Head of caudate nucleus (tissue), 42 donors: ENCODE data around the gene ARID1B.
A peak's percentile ranks its signal among the peaks of the same experiment; 100 is the strongest.

Experiments
- DNase-seq, 42 donors: peaks; one replicate each; pipeline versions ENCODE4 v3.0.0 to v3.0.0-alpha.2; 2020 to 2021; ENCODE audit warnings: mixed read lengths in 7 of 42
- intact Hi-C: fragments of 100-400 bp; cut with DNase I; formaldehyde crosslinking; loops from one replicate; pipeline ENCODE4 v1.15.0; 2022

ARID1B gene

GRCh38 chr6:157221817-157222175 lies 444.6 kb downstream of the ARID1B start:
- intact Hi-C loops = no loop called here

GRCh38 chr6:157222201-157222981 lies 445.2 kb downstream of the ARID1B start:
- DNase-seq = peak in 9 of 42 donors; percentile 2 to 24 (median 9)
- intact Hi-C loops = no loop called here

More at GRCh38 chr6:157221817-157222175, 444.6 kb downstream of the ARID1B start:
- DNase-seq = peak in 10 of 42 donors; percentile 1 to 42 (median 10)

- DNase-seq = peak in 6 of 42 donors; percentile 3 to 39 (median 7)
- intact Hi-C loops = no loop called here
Measured at GRCh38 chr6:157223021-157223430, 445.8 kb downstream of the ARID1B start.

DNA sequence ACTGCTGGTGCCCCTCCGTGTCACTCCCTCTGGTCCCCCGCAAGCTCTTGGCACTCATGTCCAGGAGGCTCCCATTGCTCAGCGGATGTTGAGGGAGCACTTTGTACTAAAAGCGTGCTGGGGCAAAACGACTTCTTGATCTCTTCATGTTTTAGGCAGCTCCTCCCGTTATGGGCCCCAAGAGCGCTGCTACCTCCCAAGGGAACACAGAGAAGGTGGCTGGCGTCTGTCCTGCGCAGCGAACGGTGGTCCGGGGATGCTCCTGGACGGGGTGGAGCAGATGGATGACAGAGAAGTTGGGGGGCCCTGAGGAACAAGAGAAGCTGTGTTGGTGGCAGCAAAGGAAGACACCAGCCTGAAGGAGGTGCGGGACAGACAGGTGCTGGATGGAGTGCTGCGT lies 446.3 kb downstream of the ARID1B start:
- DNase-seq = peak in 6 of 42 donors; percentile 2 to 39 (median 10)
- intact Hi-C loops = no loop called here

DNA sequence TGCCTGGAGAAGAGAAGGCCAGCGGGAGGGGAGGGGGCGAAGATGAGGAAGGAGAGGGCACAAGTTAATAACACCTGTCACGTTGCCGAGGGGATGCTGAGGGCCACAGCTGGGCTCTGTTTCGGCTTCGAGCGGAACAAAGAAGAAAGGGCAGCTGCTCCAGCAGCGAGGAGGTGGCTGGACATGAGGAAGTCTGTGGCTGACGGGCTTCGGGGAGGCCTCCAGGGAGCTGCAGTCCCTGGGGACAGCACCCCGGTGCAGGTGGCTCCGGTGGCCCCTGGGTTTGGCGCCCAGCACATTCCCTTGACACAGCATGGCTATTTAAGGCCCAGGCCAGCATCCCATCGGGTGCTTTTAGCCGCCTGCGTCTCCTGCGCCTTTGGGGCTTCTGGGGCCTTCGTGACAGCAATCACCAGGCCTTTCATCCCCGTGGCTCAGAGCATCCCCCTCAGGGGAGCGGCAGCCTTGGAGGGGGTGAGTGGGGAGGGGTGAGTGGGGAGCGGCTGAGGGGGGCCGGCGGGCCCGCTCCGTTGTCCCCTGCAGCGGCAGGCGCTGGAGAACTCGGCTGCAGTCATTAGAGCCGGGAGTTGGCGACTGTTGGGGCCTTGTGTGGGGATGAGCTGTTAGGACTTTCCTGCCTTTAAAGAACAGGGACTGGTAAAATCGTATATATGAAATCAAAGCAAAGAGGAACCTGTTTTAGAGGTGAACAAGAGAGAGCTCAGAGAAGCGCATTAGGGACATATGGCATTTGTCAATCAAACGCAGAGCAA lies 447.2 kb downstream of the ARID1B start:
- intact Hi-C loops = no loop called here
- DNase-seq = peak in 8 of 42 donors; percentile 3 to 33 (median 9)

DNA sequence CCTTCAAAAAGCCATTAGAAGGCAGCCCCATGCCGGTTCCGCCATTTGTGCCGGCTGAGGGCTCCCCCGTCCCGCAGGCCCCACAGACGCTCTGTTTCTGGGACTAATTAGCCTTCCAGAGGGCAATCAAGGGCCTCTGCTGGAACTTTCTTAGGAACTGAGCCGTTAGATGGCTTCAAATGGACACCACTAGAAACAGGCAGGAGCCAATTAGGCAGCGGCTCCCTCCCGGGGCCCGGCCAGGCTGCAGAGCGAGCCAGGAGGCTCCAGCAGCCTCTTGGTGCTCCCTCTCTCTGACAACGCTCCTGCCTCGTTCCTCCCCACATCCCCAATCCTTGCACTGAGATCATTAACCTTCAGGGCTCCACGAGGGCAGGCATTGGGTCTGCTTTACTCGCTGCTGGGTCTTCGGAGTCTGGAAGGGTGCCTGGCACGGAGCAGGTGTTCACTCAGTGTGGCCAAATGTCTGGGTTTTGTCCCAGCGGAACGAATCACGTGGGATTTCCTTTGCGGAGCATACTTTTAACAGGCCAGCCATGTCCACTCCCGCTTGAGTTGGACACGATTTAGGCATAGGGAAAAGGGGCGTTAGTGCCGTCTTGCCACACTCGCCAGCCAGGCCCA lies 447.9 kb downstream of the ARID1B start:
- intact Hi-C loops = no loop called here

GRCh38 chr6:157225575-157225995 lies 448.4 kb downstream of the ARID1B start:
- peak in 7 of 42 donors; percentile 5 to 41 (median 10) for DNase-seq

More for the DNA sequence above, 447.9 kb downstream of the ARID1B start:
- DNase-seq = peak in 8 of 42 donors; percentile 2 to 34 (median 6)

GRCh38 chr6:157226026-157226625 lies 448.9 kb downstream of the ARID1B start:
- peak in 5 of 42 donors; percentile 2 to 10 (median 5) for DNase-seq
- intact Hi-C loops = no loop called here

More at GRCh38 chr6:157225575-157225995, 448.4 kb downstream of the ARID1B start:
- intact Hi-C loops = no loop called here

DNA sequence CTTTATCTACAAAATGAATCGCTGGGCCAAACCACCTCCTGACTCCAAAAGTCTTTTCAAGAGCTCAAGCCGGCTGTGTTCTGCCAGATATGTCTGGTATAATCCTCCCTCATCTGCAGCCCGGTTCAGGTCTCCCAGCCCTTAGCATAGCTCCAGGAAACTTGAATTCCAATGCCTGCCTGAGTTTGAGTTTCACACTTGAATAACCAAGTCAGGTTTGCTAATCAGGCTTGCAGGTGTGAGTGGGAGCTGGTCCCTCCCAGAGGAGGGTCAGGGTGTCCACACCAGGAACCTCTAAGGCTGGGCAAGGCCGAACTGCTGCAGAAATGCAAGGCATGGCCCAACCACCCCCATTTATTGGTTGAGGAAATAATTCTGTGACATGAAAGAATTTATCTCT lies 449.6 kb downstream of the ARID1B start:
- DNase-seq = peak in 7 of 42 donors; percentile 6 to 35 (median 13)
- intact Hi-C loops = no loop called here

GRCh38 chr6:157227202-157228166 lies 450.3 kb downstream of the ARID1B start:
- intact Hi-C loops = no loop called here
- DNase-seq = peak in 11 of 42 donors; percentile 6 to 59 (median 30)

GRCh38 chr6:157228426-157229131 lies 451.4 kb downstream of the ARID1B start:
- peak; percentile 66 to 98 (median 88) for DNase-seq
- intact Hi-C loops = no loop called here

DNA sequence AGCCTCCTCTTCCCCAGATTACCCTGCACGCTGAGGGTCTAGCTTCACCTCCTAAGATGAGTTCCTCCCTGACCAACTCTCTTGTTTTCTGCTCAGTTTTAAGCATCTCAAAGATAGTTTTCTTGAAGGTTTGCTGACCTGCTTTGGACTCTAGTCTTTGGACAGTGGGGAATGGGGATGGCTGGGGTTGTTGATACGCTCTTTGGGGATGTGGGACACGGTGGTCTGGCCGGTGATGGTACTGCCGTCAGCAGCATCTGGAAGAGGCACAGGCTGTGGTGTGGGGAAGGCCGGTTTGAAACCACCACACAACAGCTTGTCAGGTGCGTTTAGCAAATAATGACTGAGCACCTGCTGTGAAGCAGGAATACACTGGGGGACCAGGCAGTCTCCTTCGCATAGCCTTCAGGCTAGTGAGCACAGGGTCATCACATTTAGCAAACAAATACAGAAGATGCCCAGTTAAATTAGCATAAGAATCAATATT lies 452.0 kb downstream of the ARID1B start:
- intact Hi-C loops = no loop called here

DNA sequence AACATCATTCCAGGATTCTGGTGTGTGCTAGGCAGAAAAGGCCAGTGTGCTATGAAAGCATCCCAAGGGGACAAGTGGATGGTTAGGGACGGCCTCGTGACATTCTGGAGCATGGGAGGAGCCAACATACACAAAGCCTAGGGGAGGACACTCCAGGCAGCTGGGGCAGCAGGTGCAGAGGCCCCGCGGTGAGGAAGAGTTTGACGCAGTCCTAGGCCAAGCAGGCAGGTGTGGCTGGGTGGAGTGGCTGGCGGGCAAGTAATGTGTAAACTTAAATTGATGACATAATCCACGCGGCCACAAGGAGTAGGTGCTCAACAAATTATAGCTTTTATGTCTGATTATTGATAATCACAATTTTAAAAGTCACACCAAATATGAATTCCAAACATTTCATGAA lies 452.5 kb downstream of the ARID1B start:
- intact Hi-C loops = no loop called here
- peak in 8 of 42 donors; percentile 7 to 40 (median 12) for DNase-seq

More for the DNA sequence above, 452.0 kb downstream of the ARID1B start:
- DNase-seq = peak in 5 of 42 donors; percentile 1 to 38 (median 7)

GRCh38 chr6:157230910-157231309 lies 453.7 kb downstream of the ARID1B start:
- DNase-seq = peak in 4 of 42 donors; percentile 14 to 37 (median 18)
- intact Hi-C loops = no loop called here

GRCh38 chr6:157232161-157232895 lies 455.1 kb downstream of the ARID1B start:
- DNase-seq = peak in 6 of 42 donors; percentile 1 to 15 (median 4)
- intact Hi-C loops = no loop called here

DNA sequence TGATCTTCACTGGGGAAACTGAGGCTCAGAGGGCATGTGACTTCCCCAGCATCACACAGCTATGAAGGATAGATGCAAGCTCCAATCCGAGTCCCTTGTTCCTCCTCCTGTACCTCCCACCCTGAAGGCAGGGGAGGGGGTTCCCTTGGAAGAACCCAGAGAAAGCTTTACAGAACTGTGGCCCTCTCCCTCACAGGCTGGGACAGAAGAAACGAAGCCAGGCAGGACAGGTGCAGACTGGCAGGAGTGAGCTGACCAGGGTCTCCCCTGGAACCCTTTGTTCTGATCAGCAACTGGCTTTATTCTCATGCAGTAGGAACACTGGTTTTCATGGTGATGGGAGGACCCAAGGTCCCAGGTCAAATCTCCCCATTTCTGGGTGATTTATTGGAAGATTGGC lies 456.0 kb downstream of the ARID1B start:
- DNase-seq = peak in 1 of 42 donors; percentile 1
- intact Hi-C loops = no loop called here
